ENCODE data around the gene FAM3C. TPM values are rescaled to one million over a fixed set of nuclear protein-coding genes. Genes with fewer than 3 reads are reported as not detected.
"Not testable (repeated sequence)": the region's sequence is repeated elsewhere in the genome, so short reads cannot be mapped to it uniquely, and the experiment has no call there.

FAM3C gene
- total RNA-seq, 2 experiments from 2014 or later: 7.9 to 10.5 TPM

- no peak for TF ChIP-seq CTCF (IDR thresholded peaks at IDR 0.05)
- CTCF ChIA-PET: no interaction called here
- Histone ChIP-seq H3K4me1 (ENCODE audit: insufficient read depth, low read length) (no peaks in the 10 kb centered on the region), H3K36me3 (ENCODE audit: insufficient read depth, low read length) (no peaks in the 10 kb centered on the region), H3K4me3 (ENCODE audit: low read length) (no peak overlapping the region), H3K9me3 (ENCODE audit: control insufficient read depth in 1 of 2, insufficient read depth in 1 of 2, low read length in 2 of 2) (peaks cover 0 to 3% of the 10 kb centered on the region in 2 experiments), H3K27me3 (ENCODE audit: control insufficient read depth in 1 of 2, insufficient read depth in 2 of 2, low read length in 2 of 2) (no peaks in the 10 kb centered on the region), H3K27ac (ENCODE audit: low read depth in 1 of 2, low read length in 2 of 2) (no peak overlapping the region)
- intact Hi-C loops (cut with DNase I, micrococcal nuclease): loop anchor here in 1 of 2 experiments (5.0 kb wide), 1 partner anchor 117 kb away; no protein-coding TSS in a partner anchor
- ATAC-seq (ENCODE audit: poor library complexity) (no peak), DNase-seq (no peak)
- Mint-ChIP-seq H3K4me1 (ENCODE audit: low read depth) (no peaks in the 10 kb centered on the region), H3K4me3 (no peak overlapping the region), H3K9me3 (no peaks in the 10 kb centered on the region), H3K36me3 (ENCODE audit: low read depth) (no peaks in the 10 kb centered on the region), H3K27me3 (no peaks in the 10 kb centered on the region), H3K27ac (no peak overlapping the region)
- POLR2A ChIA-PET: no interaction called here
Measured at GRCh38 chr7:121430558-121430957, 34.5 kb upstream of the FAM3C start.

- TF ChIP-seq CTCF (IDR thresholded peaks at IDR 0.05): no peak
- Histone ChIP-seq H3K27ac (ENCODE audit: low read depth in 1 of 2, low read length in 2 of 2) (no peak overlapping the region), H3K36me3 (ENCODE audit: insufficient read depth, low read length) (no peaks in the 10 kb centered on the region), H3K9me3 (ENCODE audit: control insufficient read depth in 1 of 2, insufficient read depth in 1 of 2, low read length in 2 of 2) (peaks cover 0 to 3% of the 10 kb centered on the region in 2 experiments), H3K27me3 (ENCODE audit: control insufficient read depth in 1 of 2, insufficient read depth in 2 of 2, low read length in 2 of 2) (no peaks in the 10 kb centered on the region), H3K4me3 (ENCODE audit: low read length) (no peak overlapping the region), H3K4me1 (ENCODE audit: insufficient read depth, low read length) (no peaks in the 10 kb centered on the region)
- H3K27me3 Mint-ChIP-seq: peaks cover under 1% of the 10 kb centered on the region
- DNase-seq (no peak), ATAC-seq (ENCODE audit: poor library complexity) (no peak)
- intact Hi-C loops (cut with DNase I, micrococcal nuclease): loop anchor here in 1 of 2 experiments (5.0 kb wide), 1 partner anchor 118 kb away; no protein-coding TSS in a partner anchor
- H3K27ac Mint-ChIP-seq: no peak overlapping the region
- H3K36me3 Mint-ChIP-seq (ENCODE audit: low read depth): no peaks in the 10 kb centered on the region
- POLR2A ChIA-PET: no interaction called here
- H3K4me1 Mint-ChIP-seq (ENCODE audit: low read depth): no peaks in the 10 kb centered on the region
- CTCF ChIA-PET: no interaction called here
- no peak overlapping the region for H3K4me3 Mint-ChIP-seq
- no peaks in the 10 kb centered on the region for H3K9me3 Mint-ChIP-seq
Measured at GRCh38 chr7:121429798-121430197, 33.7 kb upstream of the FAM3C start.

GRCh38 chr7:121428855-121429489 is 32.9 kb upstream of the FAM3C start:
- Histone ChIP-seq H3K27me3 (ENCODE audit: control insufficient read depth in 1 of 2, insufficient read depth in 2 of 2, low read length in 2 of 2) (no peaks in the 10 kb centered on the region), H3K27ac (ENCODE audit: low read depth in 1 of 2, low read length in 2 of 2) (no peak overlapping the region), H3K4me1 (ENCODE audit: insufficient read depth, low read length) (no peaks in the 10 kb centered on the region), H3K4me3 (ENCODE audit: low read length) (no peak overlapping the region), H3K9me3 (ENCODE audit: control insufficient read depth in 1 of 2, insufficient read depth in 1 of 2, low read length in 2 of 2) (peaks cover 0 to 3% of the 10 kb centered on the region in 2 experiments), H3K36me3 (ENCODE audit: insufficient read depth, low read length) (no peaks in the 10 kb centered on the region)
- H3K4me3 Mint-ChIP-seq: no peak overlapping the region
- ChIA-PET CTCF (no interaction called here), POLR2A (no interaction called here)
- H3K9me3 Mint-ChIP-seq: no peaks in the 10 kb centered on the region
- no peak for TF ChIP-seq CTCF (IDR thresholded peaks at IDR 0.05)
- peaks cover 5% of the 10 kb centered on the region for H3K27me3 Mint-ChIP-seq
- intact Hi-C loops (cut with DNase I, micrococcal nuclease): no loop called here
- ATAC-seq (ENCODE audit: poor library complexity) (no peak), DNase-seq (no peak)
- no peaks in the 10 kb centered on the region for H3K36me3 Mint-ChIP-seq (ENCODE audit: low read depth)
- H3K27ac Mint-ChIP-seq: no peak overlapping the region
- H3K4me1 Mint-ChIP-seq (ENCODE audit: low read depth): no peaks in the 10 kb centered on the region

GRCh38 chr7:121421743-121422142 is 25.6 kb upstream of the FAM3C start:
- H3K36me3 ChIP-seq (ENCODE audit: insufficient read depth, low read length); POLR2A ChIA-PET; H3K4me1 ChIP-seq (ENCODE audit: insufficient read depth, low read length); H3K4me3 Mint-ChIP-seq; H3K9me3 ChIP-seq (ENCODE audit: control insufficient read depth in 1 of 2, insufficient read depth in 1 of 2, low read length in 2 of 2); ATAC-seq (ENCODE audit: poor library complexity); intact Hi-C loops (cut with DNase I, micrococcal nuclease); H3K27me3 ChIP-seq (ENCODE audit: control insufficient read depth in 1 of 2, insufficient read depth in 2 of 2, low read length in 2 of 2); H3K4me1 Mint-ChIP-seq (ENCODE audit: low read depth); DNase-seq; H3K9me3 Mint-ChIP-seq; H3K36me3 Mint-ChIP-seq (ENCODE audit: low read depth); H3K27me3 Mint-ChIP-seq; CTCF ChIA-PET; H3K27ac ChIP-seq (ENCODE audit: low read depth in 1 of 2, low read length in 2 of 2); H3K4me3 ChIP-seq (ENCODE audit: low read length); H3K27ac Mint-ChIP-seq: not testable (repeated sequence)

Data from CD4-positive, alpha-beta T cell (primary cell).